ENCODE results near the gene CSNK1G3.
"Not testable (repeated sequence)": the region's sequence is repeated elsewhere in the genome, so short reads cannot be mapped to it uniquely, and the experiment has no call there.

Gene CSNK1G3

DNA sequence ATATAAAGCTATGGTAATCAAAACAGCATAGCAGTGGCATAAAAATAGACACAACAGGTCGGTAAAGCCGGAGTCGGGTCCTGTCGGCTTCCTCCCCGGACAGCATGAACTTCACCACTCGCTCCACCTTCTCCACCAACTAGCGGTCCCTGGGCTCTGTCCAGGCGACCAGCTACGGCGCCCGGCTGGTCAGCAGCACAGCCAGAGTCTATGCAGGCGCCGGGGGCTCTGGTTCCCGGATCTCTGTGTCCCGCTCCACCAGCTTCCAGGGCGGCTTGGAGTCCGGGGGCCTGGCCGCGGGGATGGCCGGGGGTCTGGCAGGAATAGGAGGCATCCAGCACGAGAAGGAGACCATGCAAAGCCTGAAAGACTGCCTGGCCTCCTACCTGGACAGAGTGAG is 124.0 kb downstream of the CSNK1G3 start:
- DNase-seq, result no peak

GRCh38 chr5:123637028-123637427 is 125.1 kb downstream of the CSNK1G3 start:
- not testable (repeated sequence) for DNase-seq

DNA sequence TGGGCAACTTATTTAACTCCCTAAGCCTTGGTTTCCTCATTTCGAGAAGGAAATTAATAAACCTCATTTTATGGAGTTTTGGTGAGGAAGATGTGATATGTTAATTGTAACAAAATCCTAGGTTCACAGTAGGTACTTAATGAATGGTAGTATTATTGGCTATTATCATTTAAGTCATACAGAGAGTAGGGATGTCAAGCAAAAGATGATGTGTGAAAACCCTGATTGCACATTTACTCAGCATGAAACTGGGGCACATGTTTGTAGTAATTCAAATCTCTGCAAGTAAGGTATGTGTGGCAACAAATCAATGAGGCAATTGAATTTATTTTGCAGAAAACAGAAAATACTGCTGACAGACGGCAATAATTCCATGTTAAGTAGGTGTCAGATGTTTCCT is 127.3 kb downstream of the CSNK1G3 start:
- DNase-seq, result no peak

DNA sequence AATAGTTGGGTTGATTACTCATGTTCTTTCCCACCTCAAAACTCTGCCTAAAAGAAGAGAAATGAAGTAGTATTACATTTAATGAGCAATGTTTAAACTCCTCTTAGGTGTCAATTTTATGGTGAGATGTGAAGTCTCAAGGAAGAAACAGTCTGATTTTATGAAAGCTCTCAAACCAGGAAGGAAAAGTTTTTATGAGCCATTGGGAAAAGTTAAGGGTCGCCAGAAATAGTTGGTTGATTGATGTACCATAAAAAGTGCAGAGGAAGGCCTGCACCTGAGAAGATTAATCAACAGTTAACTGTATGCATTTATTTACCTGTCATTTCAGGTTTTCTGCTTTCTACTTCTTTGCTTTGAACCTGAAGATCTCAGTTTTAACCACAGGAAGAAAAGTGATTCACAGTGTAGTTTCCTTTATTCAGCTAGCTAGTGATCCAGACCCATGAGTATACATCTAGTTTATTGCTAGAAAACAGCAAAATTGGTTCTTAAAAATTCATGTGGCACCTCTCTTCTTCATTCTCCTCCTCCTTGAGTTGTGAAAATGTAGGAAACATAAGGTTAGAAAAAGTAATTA is 133.1 kb downstream of the CSNK1G3 start:
- DNase-seq, result no peak

GRCh38 chr5:123647066-123647465 is 135.1 kb downstream of the CSNK1G3 start:
- DNase-seq, result peak in 1 of 56 donors; percentile 4

DNA sequence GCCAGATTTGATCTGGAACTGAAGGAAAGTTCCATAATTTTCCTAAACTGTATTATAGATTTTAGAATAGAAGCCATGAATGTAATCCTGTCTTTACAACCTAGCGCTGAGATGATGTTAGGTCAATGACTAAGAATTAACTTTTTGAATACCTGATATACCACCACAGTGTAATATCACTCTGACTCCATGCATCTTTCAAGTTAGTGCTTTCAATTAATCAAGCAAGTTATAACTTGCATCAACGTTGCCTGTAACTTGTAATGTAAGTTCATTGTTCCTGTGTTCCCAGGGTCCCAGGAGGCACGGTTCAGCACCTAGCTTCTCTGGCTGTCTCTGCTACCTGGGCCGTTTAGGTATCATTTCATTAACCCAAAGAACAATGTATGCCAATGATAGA is 139.3 kb downstream of the CSNK1G3 start:
- no peak for DNase-seq

- no peak for DNase-seq
Observed at GRCh38 chr5:123659011-123659410, 147.0 kb downstream of the CSNK1G3 start.

DNA sequence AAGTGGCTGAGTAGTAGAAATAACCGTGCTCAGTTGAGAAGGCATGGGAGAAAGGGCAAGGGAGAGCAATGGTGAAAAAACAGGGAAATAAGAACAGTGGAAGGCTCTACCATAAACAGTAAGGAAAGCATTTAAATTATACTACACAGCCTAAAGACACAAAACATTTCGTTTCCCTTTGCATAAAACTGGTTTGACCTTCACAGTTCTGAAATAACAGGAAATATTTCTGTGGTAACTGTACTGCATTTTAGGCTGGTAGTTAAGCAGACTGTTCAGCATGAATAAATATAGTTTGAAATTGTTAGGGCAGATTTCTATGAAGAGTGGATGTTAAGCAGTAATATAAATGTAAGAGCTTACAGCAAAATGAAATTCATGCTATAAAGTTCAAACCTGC is 147.5 kb downstream of the CSNK1G3 start:
- DNase-seq, result no peak

- DNase-seq, result no peak
Observed at GRCh38 chr5:123664961-123665360, 153.0 kb downstream of the CSNK1G3 start.

DNA sequence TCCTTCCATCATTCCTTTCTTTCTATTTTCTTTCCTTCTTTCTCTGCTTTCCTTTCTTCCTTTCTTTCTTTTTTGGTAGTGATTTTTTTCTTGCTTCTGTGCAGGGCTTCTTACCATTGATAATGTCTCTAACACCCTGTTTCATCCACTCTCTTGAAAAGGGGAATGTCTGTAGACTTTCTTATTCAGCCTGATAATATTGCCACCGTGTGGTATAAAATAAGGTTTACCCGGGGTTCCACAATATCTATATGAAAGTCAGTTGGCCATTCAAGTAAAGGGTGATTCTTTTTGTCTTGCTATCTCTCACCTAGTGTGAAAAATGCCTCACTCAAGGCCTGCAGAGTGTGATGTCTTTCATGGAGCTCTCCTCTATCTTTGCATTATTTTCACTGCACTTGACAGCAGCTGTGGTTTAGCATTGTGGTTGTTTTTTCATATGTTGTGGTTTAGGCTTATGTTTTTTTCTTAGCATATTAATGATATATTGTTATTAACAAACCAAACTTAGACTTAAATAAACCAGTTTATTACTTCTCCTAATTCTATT is 153.9 kb downstream of the CSNK1G3 start:
- no peak for DNase-seq

All from nucleus accumbens (tissue), 56 donors.